ENCODE results near the gene GRN.
"Not testable (repeated sequence)": the region's sequence is repeated elsewhere in the genome, so short reads cannot be mapped to it uniquely, and the experiment has no call there.

GRN gene

DNA sequence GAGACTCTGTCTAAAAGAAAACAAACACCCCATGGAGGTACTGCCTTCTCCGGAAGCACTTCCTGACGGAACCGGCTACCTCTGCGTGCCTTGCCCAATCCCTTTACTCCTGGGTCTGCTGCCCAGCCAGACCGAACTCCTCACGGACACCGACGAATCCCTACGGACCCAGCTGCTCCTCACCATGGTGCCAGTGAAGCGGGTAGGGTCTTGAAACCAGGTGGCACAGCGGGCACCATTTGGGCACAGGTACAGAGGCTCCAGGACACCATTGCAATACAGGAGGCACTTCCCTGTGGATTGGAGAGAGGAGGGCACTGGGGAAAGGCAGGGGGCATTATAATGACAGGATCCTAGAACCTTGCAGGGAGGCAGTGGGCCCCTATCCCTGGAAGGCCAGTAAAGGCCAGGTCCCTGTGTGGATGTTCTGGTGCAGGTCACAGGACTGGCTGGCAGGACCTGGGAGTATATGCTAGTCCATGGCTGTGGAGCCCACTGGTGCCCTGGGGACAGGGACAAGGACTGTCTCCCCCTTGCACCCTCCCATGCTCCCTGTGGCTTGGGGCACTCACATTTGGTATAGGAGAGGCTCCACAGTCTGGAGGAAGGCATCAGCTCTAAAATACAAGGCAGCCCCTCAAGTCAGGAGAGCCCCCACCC is 22.7 kb upstream of the GRN start:
- DNase-seq = no peak

DNA sequence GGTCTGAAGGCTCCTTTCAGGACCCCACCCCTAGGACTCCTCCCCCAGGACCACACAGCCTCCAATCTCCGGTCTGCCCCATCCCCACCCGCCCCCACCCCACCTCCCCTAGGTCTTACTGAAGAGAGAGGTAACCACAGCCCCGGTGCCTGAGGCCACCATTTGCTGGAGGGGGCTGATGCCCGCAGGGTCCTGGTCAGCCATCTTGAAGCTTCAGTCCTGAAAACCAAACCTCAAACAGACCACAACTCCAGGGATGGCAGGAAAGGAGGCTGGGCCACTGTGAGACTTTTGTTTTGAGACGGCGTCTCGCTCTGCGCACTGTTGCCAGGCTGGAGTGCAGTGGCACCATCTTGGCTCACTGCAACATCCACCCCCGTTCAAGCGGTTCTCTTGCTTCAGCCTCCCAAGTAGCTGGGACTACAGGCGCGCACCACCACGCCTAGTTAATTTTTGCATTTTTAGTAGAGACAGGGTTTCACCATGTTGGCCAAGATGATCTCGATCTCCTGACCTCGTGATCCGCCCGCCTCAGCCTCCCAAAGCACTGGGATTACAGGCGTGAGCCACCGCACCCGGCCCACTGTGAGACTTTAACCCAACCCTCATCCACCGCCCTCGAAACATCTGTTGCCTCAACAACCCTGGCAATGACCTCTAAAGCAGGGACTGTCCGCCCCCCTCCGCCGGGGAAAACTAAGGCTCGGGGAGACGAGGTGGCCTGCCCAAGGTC is 21.6 kb upstream of the GRN start:
- DNase-seq = no peak

- DNase-seq = no peak
Observed at GRCh38 chr17:44324092-44324570, 21.0 kb upstream of the GRN start.

DNA sequence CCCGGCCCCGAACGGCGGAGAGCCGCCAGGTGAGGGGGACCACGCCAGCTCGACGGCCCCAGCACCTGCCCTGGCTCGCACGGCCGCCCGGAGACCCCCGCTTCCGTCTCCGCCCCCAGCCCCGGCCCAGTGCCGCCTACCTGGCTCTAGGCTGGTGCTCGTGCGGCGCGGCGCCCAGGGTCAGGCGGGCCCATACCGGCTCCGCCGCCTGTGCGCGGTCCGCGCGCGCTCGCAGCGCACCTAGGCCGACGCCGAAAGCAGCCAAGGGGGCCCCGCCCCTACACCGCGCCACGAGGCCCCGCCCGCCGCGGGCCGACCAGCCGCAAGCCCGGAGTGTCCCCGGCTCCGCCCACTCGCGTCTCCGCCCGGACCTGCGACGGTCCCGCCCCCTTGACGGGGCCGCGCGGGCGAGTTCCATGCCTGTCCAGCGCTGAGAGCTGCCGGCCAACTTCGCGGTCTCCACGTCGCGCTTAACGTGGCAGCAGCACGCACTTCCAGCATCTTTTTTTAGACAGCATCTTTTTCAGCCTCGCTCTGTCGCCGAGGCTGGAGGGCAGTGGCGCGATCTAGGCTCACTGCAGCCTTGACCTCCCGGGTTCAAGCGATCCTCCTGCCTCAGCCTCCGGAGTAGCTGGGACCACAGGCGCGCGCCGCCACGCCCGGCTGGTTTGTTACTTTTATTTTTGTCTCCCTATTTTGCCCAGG is 20.4 kb upstream of the GRN start, which contains the start of gene SLC25A39:
TSS of gene SLC25A39 (minus strand) at position 253 of the 705 bp plus-strand sequence. CDS start 1,261 bp downstream, outside the sequence.
- peak; percentile 87 to 95 (median 92) for DNase-seq

- peak; percentile 82 to 92 (median 90) for DNase-seq
Observed at GRCh38 chr17:44326861-44327444, 18.1 kb upstream of the GRN start.

DNA sequence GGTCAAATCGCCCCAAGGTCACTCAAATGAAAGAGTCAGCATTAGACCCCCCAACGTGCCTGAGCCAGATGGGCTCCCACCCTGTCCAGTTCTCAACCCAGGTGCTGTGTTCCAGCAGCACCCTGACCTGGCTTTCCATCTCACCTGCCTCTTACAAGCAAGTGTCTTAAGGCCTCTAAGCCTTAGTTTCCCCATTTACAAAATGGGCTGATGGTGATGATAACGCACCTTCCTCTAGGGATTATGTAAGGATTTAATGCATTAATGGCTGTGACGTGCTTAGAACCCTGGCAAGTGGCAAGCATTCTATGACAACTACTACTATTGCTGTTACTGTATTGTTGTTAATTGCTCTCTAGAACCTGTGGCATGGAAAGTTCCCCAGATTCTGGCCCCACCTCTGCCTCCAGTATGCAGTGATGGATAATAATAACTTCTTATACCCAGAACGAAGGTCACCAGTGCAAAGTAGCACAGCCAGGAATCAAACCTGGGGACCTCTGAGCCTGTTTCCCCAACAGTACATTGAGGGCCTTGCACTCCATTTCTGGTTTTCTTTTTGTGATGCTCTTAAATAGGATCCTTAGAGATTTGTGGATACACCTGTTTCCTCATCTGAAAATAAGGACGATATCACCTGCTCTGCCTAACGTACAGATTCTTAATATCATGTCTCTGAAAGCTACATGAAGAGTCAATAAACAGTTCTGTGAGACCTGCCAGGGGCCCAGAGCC is 17.2 kb upstream of the GRN start:
- no peak for DNase-seq

DNA sequence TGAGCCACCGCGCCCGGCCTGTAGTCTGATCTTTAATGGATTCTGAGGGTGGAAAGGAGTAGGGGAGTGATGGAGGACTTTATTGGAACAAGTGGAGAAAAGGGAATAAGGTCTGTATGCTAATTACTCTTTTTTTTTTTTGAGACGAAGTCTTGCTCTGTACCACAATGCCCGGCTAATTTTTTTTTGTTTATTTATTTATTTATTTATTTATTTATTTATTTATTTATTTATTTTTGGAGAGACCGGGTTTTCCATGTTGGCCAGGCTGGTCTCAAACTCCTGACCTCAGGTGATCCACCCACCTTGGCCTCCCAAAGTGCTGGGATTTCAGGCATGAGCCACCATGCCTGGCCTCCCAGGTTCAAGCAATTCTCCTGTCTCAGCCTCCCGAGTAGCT is 15.6 kb upstream of the GRN start:
- not testable (repeated sequence) for DNase-seq

GRCh38 chr17:44330263-44330662 is 14.8 kb upstream of the GRN start:
- not testable (repeated sequence) for DNase-seq

- DNase-seq = peak; percentile 44 to 85 (median 56)
Observed at GRCh38 chr17:44331249-44331760, 13.8 kb upstream of the GRN start.

DNA sequence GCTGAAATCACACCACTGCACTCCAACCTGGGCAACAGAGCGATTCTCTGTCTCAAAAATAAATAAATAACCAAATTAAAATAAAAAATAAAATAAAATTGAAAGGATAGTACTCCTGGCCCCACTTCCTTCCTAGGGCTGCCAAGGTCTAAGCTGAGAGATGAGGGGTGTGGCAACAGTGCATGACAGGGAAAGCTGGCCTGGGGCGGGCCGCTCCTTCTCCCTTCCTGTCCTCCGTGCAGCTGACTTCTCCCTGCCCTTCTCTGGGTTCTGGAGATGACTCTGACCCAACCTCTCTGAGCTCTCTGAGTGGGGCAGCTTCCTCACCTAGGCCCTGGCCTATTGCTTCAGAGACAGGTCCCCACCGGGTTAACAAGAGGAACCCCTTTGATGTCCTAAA is 11.7 kb upstream of the GRN start:
- DNase-seq = no peak

GRCh38 chr17:44334315-44334714 is 10.8 kb upstream of the GRN start:
- no peak for DNase-seq

GRCh38 chr17:44334727-44335126 is 10.4 kb upstream of the GRN start:
- no peak for DNase-seq

DNA sequence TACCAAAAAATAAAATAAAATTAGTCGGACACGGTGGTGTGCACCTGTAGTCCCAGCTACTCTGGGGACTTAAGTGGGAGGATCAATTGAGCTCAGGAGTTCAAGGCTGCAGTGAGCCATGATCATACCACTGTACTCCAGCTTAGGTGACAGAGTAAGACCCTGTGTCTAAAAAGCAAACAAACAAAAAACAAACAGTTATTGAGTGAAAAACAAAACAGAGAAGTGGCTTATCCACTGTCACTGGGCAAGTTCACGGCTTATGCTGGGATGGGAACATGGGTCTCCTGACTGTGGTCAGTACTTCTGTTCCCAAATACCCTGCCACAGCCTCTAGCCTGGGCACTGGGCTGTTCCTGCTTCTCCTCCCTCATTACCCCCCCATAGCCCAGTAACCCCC is 9.5 kb upstream of the GRN start:
- DNase-seq = no peak

DNA sequence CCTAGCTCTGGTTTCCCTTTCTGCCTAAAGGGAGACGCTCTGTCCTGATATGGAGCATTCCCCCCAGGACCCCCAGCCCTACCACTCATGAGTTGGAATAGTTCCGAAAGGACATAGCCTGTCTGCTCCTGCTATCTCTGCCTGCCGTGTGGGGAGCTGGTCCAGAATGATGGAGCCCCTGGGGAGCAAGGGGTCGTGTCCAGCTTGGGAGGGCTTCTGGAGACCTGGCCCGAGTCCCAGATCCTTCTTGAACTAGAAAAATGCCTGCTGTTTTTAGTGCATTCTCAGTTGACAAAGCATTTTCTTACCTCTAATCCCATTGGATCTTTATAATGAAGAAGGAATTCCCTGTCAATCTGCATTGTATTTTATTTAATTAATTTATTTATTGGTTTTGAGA is 9.1 kb upstream of the GRN start:
- DNase-seq = no peak

DNA sequence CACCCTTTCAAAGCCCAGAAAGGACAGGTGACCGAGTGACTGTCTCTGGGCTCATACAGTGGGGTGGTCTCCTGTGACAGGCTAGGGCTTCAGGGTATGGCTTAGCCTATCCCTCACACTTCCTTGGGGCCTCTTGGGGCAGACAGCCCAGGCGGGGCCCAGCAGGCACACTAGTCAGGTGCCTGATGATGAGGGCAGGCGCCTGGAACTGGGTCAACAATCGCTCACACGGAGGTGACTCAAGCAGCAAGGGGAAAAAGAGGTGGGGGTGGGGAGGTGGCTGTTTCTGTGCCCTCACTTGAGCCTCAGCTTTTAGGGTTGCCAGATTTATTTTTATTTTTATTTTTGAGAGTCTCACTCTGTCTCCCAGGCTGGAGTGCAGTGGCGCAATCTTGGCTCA is 6.4 kb upstream of the GRN start:
- DNase-seq = no peak

DNA sequence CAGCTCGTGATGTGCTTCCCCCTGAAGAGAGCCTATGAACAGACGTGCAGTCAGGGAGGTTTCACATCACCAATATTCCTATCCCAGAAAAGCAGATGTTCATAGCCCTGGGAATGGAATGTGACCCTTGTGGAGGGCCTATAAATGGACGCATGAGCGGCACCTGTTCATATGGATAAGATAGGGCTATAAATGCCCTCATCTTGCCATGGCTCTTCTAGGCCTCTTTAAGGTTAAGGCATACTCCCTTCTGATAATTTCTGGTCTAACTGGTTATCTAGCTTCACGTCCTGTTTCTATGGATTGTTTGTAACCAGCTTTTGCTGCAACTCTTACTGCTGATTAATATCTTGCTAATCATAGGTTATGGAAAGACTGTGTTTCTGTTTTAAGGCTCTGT is 4.5 kb upstream of the GRN start:
- not testable (repeated sequence) for DNase-seq

- no peak for DNase-seq
Observed at GRCh38 chr17:44343510-44344209, 1.4 kb upstream of the GRN start.

DNA sequence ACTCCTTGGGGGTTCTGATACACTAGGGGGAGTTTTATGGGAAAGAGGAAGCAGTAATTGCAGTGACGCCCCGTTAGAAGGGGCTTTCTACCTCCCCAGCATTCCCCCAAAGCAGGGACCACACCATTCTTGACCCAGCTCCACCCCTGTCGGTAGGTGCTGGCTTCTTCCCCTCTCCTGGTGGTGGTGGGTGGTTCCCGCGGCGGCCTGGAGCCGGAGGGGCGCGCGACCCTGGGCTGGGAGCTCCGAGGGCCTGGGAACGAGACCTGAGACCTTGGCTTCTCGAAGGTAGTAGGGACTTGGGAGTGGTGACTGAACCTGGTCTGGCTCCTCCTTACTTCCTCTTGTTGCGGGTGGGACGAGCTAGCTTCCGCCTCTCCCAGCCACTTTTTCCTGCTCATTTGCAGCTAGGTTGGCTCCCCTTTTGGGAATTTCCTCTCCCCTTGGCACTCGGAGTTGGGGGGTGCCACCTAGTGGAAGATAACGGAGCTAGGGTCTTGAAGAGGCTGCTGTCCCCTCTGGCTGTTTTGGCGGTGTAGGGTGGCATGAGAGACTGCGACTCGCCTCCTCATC is 438 bp downstream of the GRN start:
- peak in 5 of 6 experiments; percentile 11 to 66 (median 38) for DNase-seq

DNA sequence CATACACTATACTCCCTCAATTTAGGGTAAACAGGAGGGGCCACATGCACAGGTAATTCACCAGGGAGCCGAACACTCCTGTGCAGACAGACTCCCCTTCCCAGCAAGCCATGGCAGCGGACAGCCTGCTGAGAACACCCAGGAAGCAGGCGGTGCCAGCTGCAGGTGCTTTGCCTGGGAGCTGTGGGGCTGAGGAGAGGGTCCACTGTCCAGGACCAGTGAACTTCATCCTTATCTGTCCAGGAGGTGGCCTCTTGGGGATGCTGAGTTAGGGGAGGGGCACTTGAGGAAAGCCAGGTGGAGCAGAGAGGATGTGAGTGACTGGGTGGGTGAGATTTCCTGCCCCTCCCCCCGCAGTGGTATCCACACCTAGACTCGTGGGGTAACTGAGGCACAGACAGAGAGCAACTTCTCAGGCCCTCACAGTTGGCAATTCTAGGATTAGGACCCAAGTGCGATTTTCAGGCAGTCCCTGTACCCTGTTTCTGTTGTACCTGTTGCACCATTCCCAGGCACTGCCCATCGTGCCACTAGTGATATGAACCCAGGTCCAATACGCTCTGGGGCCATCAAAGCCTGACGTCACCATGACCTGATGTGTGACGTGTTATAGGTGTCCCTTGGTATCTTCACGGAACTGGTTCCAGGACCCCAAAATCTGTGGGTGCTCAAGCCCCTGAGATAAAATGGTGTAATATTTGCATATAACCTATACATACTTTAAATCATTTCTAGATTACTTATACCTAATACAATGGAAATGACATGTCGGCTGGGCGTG is 1.2 kb downstream of the GRN start:
- peak in 1 of 6 experiments; percentile 27 for DNase-seq

All from stimulated activated naive CD4-positive, alpha-beta T cell (primary cell).